HCT116 (cell line): ENCODE measurements around the gene CEBPB.
"Not testable (repeated sequence)": the region's sequence is repeated elsewhere in the genome, so short reads cannot be mapped to it uniquely, and the experiment has no call there.

Source experiments
- POLR2A ChIP-seq: IDR thresholded peaks from 2 replicates; pipeline ENCODE4 v1.7.0; 2011; ENCODE audit warnings: borderline replicate concordance; ENCODE audit not compliant: insufficient read depth, insufficient read length; ENCODE audit errors: extremely low read depth
- RAD21 ChIP-seq: IDR thresholded peaks from 2 replicates; pipeline ENCODE4 v1.6.1; 2012; ENCODE audit warnings: low read depth, mild to moderate bottlenecking
- SIN3A ChIP-seq: IDR thresholded peaks from 2 replicates; pipeline ENCODE4 v1.6.1; 2012; ENCODE audit warnings: low read depth
- TF ChIP-seq, protein P1 (sequence below), 3 experiments: fragments of 200-600 bp in 1 of 3; sonication (generic) in 1 of 3; IDR thresholded peaks in 2 of 3; conservative IDR thresholded peaks in 1 of 3; 2 replicates each; pipeline ENCODE4 v1.5.1; 2012 to 2017; ENCODE audit warnings: low read depth in 2 of 3, low read length in 2 of 3, antibody characterized with exemption in 1 of 3, borderline replicate concordance in 1 of 3, control low read depth in 1 of 3, mild to moderate bottlenecking in 1 of 3, mixed read lengths in 1 of 3, mixed run types in 1 of 3, moderate library complexity in 1 of 3; ENCODE audit not compliant: insufficient read depth in 1 of 3

DNA sequence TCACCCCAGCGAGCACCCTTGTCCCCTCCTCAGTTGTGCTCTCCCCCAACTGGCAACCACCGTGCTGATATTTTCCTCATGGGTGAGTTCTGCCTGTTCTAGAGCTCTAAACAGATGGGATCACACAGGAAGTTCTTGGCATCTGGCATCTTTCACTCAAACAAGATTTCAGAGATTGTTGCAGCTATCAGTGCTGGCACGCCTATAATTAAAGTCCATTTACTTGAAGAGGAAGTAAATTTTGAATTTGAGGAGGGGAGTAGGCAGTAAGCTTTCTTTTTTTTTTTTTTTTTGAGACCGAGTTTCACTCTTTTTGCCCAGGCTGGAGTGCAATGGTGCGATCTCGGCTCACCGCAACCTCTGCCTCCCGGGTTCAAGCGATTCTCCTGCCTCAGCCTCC, 12.0 kb upstream of the CEBPB start:
- TF ChIP-seq, protein P1, sequence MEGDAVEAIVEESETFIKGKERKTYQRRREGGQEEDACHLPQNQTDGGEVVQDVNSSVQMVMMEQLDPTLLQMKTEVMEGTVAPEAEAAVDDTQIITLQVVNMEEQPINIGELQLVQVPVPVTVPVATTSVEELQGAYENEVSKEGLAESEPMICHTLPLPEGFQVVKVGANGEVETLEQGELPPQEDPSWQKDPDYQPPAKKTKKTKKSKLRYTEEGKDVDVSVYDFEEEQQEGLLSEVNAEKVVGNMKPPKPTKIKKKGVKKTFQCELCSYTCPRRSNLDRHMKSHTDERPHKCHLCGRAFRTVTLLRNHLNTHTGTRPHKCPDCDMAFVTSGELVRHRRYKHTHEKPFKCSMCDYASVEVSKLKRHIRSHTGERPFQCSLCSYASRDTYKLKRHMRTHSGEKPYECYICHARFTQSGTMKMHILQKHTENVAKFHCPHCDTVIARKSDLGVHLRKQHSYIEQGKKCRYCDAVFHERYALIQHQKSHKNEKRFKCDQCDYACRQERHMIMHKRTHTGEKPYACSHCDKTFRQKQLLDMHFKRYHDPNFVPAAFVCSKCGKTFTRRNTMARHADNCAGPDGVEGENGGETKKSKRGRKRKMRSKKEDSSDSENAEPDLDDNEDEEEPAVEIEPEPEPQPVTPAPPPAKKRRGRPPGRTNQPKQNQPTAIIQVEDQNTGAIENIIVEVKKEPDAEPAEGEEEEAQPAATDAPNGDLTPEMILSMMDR (IDR thresholded peaks at IDR 0.05 in 2 of 3, conservative IDR thresholded peaks at IDR 0.05 in 1 of 3; ENCODE audit: borderline replicate concordance in 1 of 3, insufficient read depth in 1 of 3, low read depth in 2 of 3, low read length in 2 of 3): 0 out of 6 replicates have a peak, but pooled peaks of 1 of the 3 experiments have one; percentile 2
- not testable (repeated sequence) for TF ChIP-seq POLR2A, SIN3A, RAD21
